SK-N-SH treated with all-trans-retinoic acid at 6 μM for 48 hours (cell line): ENCODE results near the gene PTTG1IP2.

Source experiments
- ARNTL ChIP-seq: fragments of 450-650 bp; formaldehyde crosslinking; IDR thresholded peaks from 2 replicates; pipeline ENCODE4 v1.5.0; 2020; ENCODE audit warnings: low read depth, mild to moderate bottlenecking, moderate library complexity, borderline replicate concordance
- GLIS3 ChIP-seq: fragments of 250-450 bp; sonication (Bioruptor Pico); IDR thresholded peaks from 2 replicates; pipeline ENCODE4 v1.5.0; 2020; ENCODE audit warnings: mild to moderate bottlenecking, moderate library complexity
- RARB ChIP-seq: fragments of 250-450 bp; sonication (Bioruptor Pico); IDR thresholded peaks from 2 replicates; pipeline ENCODE4 v1.8.0; 2021; ENCODE audit warnings: mild to moderate bottlenecking, moderate library complexity
- ZNF565 ChIP-seq: fragments of 450-650 bp; formaldehyde crosslinking; conservative IDR thresholded peaks from 2 replicates; pipeline ENCODE4 v1.5.0; 2020; ENCODE audit warnings: low read depth, mild to moderate bottlenecking, moderate library complexity
- TF ChIP-seq, protein P1 (sequence below): fragments of 250-450 bp; sonication (Bioruptor Pico); IDR thresholded peaks from 2 replicates; pipeline ENCODE4 v1.8.0; 2021; ENCODE audit warnings: low read depth, mild to moderate bottlenecking, moderate library complexity, borderline replicate concordance
- TF ChIP-seq, protein P2 (sequence below): fragments of 250-450 bp; sonication (Bioruptor Pico); IDR thresholded peaks from 2 replicates; pipeline ENCODE4 v1.5.1; 2020; ENCODE audit warnings: low read depth, mild to moderate bottlenecking, moderate library complexity

DNA sequence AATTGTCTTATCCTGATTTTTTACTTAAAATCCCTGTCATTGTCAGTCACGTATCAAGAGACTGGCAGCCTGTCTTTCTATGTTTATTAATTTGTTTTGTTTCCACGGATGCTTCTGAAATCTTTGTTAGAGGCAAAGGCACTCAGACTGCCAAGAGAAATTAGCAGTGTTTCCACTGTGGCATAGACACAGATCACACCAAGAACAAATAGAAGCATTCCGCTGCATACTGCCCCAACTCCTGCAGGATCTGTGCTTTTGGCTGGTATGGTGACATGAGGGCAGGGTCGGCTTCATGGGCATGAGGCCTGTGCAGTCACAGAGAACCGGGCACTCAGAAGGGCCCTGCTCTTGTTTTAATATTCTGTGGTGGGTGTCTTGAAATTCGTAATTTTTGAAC lies 47.8 kb upstream of the PTTG1IP2 start:
- TF ChIP-seq RARB (CRISPR knock-in tag) (no peak), ZNF565 (CRISPR knock-in tag) (no peak), GLIS3 (CRISPR knock-in tag) (no peak), ARNTL (CRISPR knock-in tag) (no peak)
- TF ChIP-seq, protein P1, sequence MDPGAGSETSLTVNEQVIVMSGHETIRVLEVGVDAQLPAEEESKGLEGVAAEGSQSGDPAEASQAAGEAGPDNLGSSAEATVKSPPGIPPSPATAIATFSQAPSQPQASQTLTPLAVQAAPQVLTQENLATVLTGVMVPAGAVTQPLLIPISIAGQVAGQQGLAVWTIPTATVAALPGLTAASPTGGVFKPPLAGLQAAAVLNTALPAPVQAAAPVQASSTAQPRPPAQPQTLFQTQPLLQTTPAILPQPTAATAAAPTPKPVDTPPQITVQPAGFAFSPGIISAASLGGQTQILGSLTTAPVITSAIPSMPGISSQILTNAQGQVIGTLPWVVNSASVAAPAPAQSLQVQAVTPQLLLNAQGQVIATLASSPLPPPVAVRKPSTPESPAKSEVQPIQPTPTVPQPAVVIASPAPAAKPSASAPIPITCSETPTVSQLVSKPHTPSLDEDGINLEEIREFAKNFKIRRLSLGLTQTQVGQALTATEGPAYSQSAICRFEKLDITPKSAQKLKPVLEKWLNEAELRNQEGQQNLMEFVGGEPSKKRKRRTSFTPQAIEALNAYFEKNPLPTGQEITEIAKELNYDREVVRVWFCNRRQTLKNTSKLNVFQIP (CRISPR knock-in tag) = no peak
- TF ChIP-seq, protein P2, sequence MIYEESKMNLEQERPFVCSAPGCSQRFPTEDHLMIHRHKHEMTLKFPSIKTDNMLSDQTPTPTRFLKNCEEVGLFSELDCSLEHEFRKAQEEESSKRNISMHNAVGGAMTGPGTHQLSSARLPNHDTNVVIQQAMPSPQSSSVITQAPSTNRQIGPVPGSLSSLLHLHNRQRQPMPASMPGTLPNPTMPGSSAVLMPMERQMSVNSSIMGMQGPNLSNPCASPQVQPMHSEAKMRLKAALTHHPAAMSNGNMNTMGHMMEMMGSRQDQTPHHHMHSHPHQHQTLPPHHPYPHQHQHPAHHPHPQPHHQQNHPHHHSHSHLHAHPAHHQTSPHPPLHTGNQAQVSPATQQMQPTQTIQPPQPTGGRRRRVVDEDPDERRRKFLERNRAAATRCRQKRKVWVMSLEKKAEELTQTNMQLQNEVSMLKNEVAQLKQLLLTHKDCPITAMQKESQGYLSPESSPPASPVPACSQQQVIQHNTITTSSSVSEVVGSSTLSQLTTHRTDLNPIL = no peak
